IMR-90 (cell line): ENCODE measurements around the gene LDB1. TPM values are rescaled to one million over a fixed set of nuclear protein-coding genes. Genes with fewer than 3 reads are reported as not detected.

Experiments
- ATAC-seq: fragments of 200-7000 bp; cut with Tn5 transposase; 2 replicates; pipeline ENCODE4 v1.9.1; 2020; ENCODE audit warnings: low read depth, mild to moderate bottlenecking, moderate library complexity
- BruUV-seq: library from RNA; stranded (reverse); fragments of 400-500 nt; replicated peaks from 2 replicates; lab custom pipeline; 2021; lab: Mats Ljungman, UMichigan
- CTCF ChIA-PET: fragments of 300-600 bp; formaldehyde crosslinking; extraction: SDS; loops from one replicate; lab custom pipeline; 2021; ENCODE audit warnings: antibody characterized with exemption; lab: Yijun Ruan, JAX
- POLR2A ChIA-PET: fragments of 300-600 bp; sonication (Branson Sonifier 250); formaldehyde crosslinking; loops from one replicate; lab custom pipeline; 2022; ENCODE audit warnings: antibody characterized with exemption; ENCODE audit not compliant: unreplicated experiment; lab: Charles Lee
- DNase-seq: peaks from one replicate; pipeline ENCODE4 v3.0.0; 2013
- H2AFZ ChIP-seq: replicated peaks from 2 replicates; pipeline ENCODE3; 2013; ENCODE audit warnings: low read length, mild to moderate bottlenecking; ENCODE audit not compliant: poor library complexity
- H2AK5ac ChIP-seq: 2 replicates; pipeline ENCODE4 v1.6.1; 2013; ENCODE audit warnings: low read depth, low read length, inconsistent platforms
- H2AK9ac ChIP-seq: replicated peaks from 2 replicates; pipeline ENCODE3; 2013; ENCODE audit warnings: mild to moderate bottlenecking, low read depth, low read length, moderate library complexity; ENCODE audit not compliant: poor library complexity
- H2BK120ac ChIP-seq: 2 replicates; pipeline ENCODE4 v1.6.1; 2013; ENCODE audit warnings: low read depth, low read length, inconsistent platforms
- H2BK15ac ChIP-seq: 3 replicates; pipeline ENCODE4 v1.6.1; 2013; ENCODE audit warnings: low read depth, low read length, inconsistent platforms
- H2BK20ac ChIP-seq: 2 replicates; pipeline ENCODE4 v1.6.1; 2013; ENCODE audit warnings: low read depth, mild to moderate bottlenecking, inconsistent platforms, low read length, moderate library complexity
- H2BK5ac ChIP-seq: 2 replicates; pipeline ENCODE4 v1.6.1; 2013; ENCODE audit warnings: mild to moderate bottlenecking, low read depth, low read length, inconsistent platforms; ENCODE audit not compliant: poor library complexity, severe bottlenecking
- H3K14ac ChIP-seq: replicated peaks from 2 replicates; pipeline ENCODE4 v1.6.1; 2013; ENCODE audit warnings: low read depth, low read length, inconsistent platforms
- H3K18ac ChIP-seq: 2 replicates; pipeline ENCODE4 v1.6.1; 2013; ENCODE audit warnings: low read depth, low read length, control low read depth
- H3K23ac ChIP-seq: 2 replicates; pipeline ENCODE4 v1.6.1; 2013; ENCODE audit warnings: low read depth, low read length, inconsistent platforms
- H3K27ac ChIP-seq: 2 replicates; pipeline ENCODE4 v1.5.1; 2013; ENCODE audit warnings: mild to moderate bottlenecking, control low read depth, low read length; ENCODE audit not compliant: insufficient read depth
- H3K27me3 ChIP-seq: 2 replicates; pipeline ENCODE4 v1.6.1; 2013; ENCODE audit warnings: low read length; ENCODE audit not compliant: control insufficient read depth, insufficient read depth
- H3K36me3 ChIP-seq: 2 replicates; pipeline ENCODE4 v1.6.1; 2013; ENCODE audit warnings: low read length, mixed read lengths; ENCODE audit not compliant: control insufficient read depth, insufficient read depth
- H3K4ac ChIP-seq: 2 replicates; pipeline ENCODE4 v1.6.1; 2013; ENCODE audit warnings: low read depth, low read length, inconsistent platforms
- H3K4me1 ChIP-seq: 2 replicates; pipeline ENCODE4 v1.6.1; 2013; ENCODE audit warnings: low read length, mixed read lengths; ENCODE audit not compliant: control insufficient read depth, insufficient read depth
- H3K4me2 ChIP-seq: 2 replicates; pipeline ENCODE4 v1.6.1; 2013; ENCODE audit warnings: low read depth, mild to moderate bottlenecking, control low read depth, low read length, moderate library complexity
- H3K4me3 ChIP-seq: 2 replicates; pipeline ENCODE4 v1.5.1; 2013; ENCODE audit warnings: low read depth, mild to moderate bottlenecking, control low read depth, low read length, moderate library complexity; ENCODE audit not compliant: insufficient read depth
- H3K56ac ChIP-seq: 2 replicates; pipeline ENCODE4 v1.6.1; 2013; ENCODE audit warnings: low read length, inconsistent platforms; ENCODE audit not compliant: insufficient read depth; ENCODE audit errors: extremely low read depth
- H3K79me1 ChIP-seq, 2 experiments: 2 replicates each; pipeline ENCODE4 v1.6.1; 2013; ENCODE audit warnings: low read length in 2 of 2, inconsistent platforms in 1 of 2, low read depth in 1 of 2
- H3K9ac ChIP-seq: 2 replicates; pipeline ENCODE4 v1.6.1; 2013; ENCODE audit warnings: low read depth, low read length, control low read depth
- H3K9me1 ChIP-seq: 2 replicates; pipeline ENCODE4 v1.6.1; 2013; ENCODE audit warnings: low read length, inconsistent platforms; ENCODE audit not compliant: insufficient read depth
- H3K9me3 ChIP-seq: 2 replicates; pipeline ENCODE4 v1.6.1; 2013; ENCODE audit warnings: low read length; ENCODE audit not compliant: control insufficient read depth, insufficient read depth
- H4K20me1 ChIP-seq: 2 replicates; pipeline ENCODE4 v1.6.1; 2013; ENCODE audit warnings: low read length, inconsistent platforms; ENCODE audit not compliant: insufficient read depth
- H4K5ac ChIP-seq: 2 replicates; pipeline ENCODE4 v1.6.1; 2013; ENCODE audit warnings: mild to moderate bottlenecking, low read depth, low read length, control low read depth
- H4K8ac ChIP-seq, 2 experiments: 2 replicates each; pipeline ENCODE4 v1.6.1; 2013; ENCODE audit warnings: low read depth in 2 of 2, low read length in 2 of 2, control low read depth in 1 of 2, inconsistent platforms in 1 of 2
- H4K91ac ChIP-seq: 2 replicates; pipeline ENCODE4 v1.6.1; 2013; ENCODE audit warnings: low read depth, low read length, inconsistent platforms; ENCODE audit not compliant: insufficient read depth
- CTCF ChIP-seq: conservative IDR thresholded peaks from 2 replicates; pipeline ENCODE4 v1.5.1; 2012; ENCODE audit warnings: mild to moderate bottlenecking, low read depth, low read length, improper control_type of control experiment
- MXI1 ChIP-seq: IDR thresholded peaks from 2 replicates; pipeline ENCODE4 v1.6.1; 2012; ENCODE audit warnings: low read depth, mild to moderate bottlenecking, low read length, moderate library complexity, borderline replicate concordance
- POLR2A ChIP-seq: IDR thresholded peaks from 2 replicates; pipeline ENCODE4 v1.6.1; 2012; ENCODE audit warnings: mild to moderate bottlenecking, low read depth, low read length
- RCOR1 ChIP-seq: IDR thresholded peaks from 2 replicates; pipeline ENCODE4 v1.6.1; 2012; ENCODE audit warnings: mild to moderate bottlenecking, low read length, improper control_type of control experiment; ENCODE audit not compliant: insufficient replicate concordance
- WGBS, 2 experiments: methylation state at CpG; one replicate each; pipeline versions ENCODE4 v1.1.5 to v1.1.7; 2013; ENCODE audit warnings: missing lambda C conversion rate in 2 of 2; ENCODE audit not compliant: insufficient read length in 1 of 2; ENCODE audit errors: extremely low coverage in 2 of 2; 5-methylcytosine and 5-hydroxymethylcytosine counted together
- dilution Hi-C: fragments of 300-500 bp; cut with HindIII; formaldehyde crosslinking; loops from one replicate; pipeline ENCODE4 v1.14.3; 2018; ENCODE audit warnings: low sequenced_read_pairs; ENCODE audit not compliant: unreplicated experiment
- in situ Hi-C: fragments of 300-500 bp; cut with MboI; formaldehyde crosslinking; loops from 3 replicates; pipeline ENCODE4 v1.14.3; 2019; ENCODE audit warnings: low sequenced_read_pairs, inconsistent platforms, mixed read lengths
- intact Hi-C: fragments of 100-400 bp; cut with micrococcal nuclease; formaldehyde crosslinking; loops from 2 replicates; pipeline ENCODE4 v1.10.0; 2022
- polyA plus RNA-seq, 3 experiments: library from polyadenylated mRNA; depleted of rRNA; stranded (reverse); fragments of >200 nt; gene quantifications; 2 replicates each; pipeline ENCODE4 v1.2.3, GENCODE V29; 2012; ENCODE audit warnings: low replicate concordance in 1 of 3
- total RNA-seq: library from RNA; depleted of rRNA; stranded (reverse); fragments of >200 nt; gene quantifications from 2 replicates; pipeline ENCODE4 v1.2.3, GENCODE V29; 2012

The LDB1 gene
- total and polyA plus RNA-seq, 2 of the 4 experiments (the other 2 are of a cell fraction), result 47.9 to 92.4 TPM

- peak overlapping the region; percentile 95 for H2AFZ ChIP-seq
- peak overlapping the region; percentile 35 for H2AK5ac ChIP-seq
- H3K79me1 ChIP-seq, result peaks cover 12 to 57% of the 10 kb centered on the region in 2 experiments
- H3K36me3 ChIP-seq, result peaks cover 28% of the 10 kb centered on the region
- H4K5ac ChIP-seq, result 0 out of 2 replicates have a peak overlapping the region, but pooled peaks have one; percentile 14
- H2BK20ac ChIP-seq, result no peak overlapping the region
- WGBS, 2 experiments, result 0% methylated on average over 5 of the region's 19 CpGs; no CpG with 5 or more reads in 1 of the 2 experiments
- H3K4ac ChIP-seq, result peak overlapping the region; percentile 93
- H2BK120ac ChIP-seq, result 0 out of 2 replicates have a peak overlapping the region, but pooled peaks have one; percentile 30
- CTCF ChIA-PET, result interaction anchor here (0.6 kb wide), 1 partner anchor 200 kb away, joined by 3 read pairs; no protein-coding TSS in a partner anchor
- peak overlapping the region; percentile 68 for H3K23ac ChIP-seq
- H3K4me3 ChIP-seq, result peak overlapping the region; percentile 64
- H3K9me1 ChIP-seq, result peaks cover 3% of the 10 kb centered on the region; the same call in 1 of the 2 replicates
- peak overlapping the region; percentile 74 for H3K9ac ChIP-seq
- peak overlapping the region; percentile 64 for H2BK5ac ChIP-seq
- H3K56ac ChIP-seq, result peak overlapping the region; percentile 26
- intact Hi-C loops (loop anchor here (2.0 kb wide), 1 partner anchor 32 kb away; the partner anchor contains the start of gene LDB1), in situ Hi-C loops (no loop called here), dilution Hi-C loops (no loop called here)
- peak overlapping the region; percentile 14 for H4K91ac ChIP-seq
- POLR2A ChIA-PET, result no interaction called here
- no peak overlapping the region for H3K18ac ChIP-seq
- peak overlapping the region; percentile 98 for H2AK9ac ChIP-seq
- no peaks in the 10 kb centered on the region for H3K27me3 ChIP-seq
- peaks cover 29% of the 10 kb centered on the region for H4K20me1 ChIP-seq
- no TSS peak for BruUV-seq
- H2BK15ac ChIP-seq, result no peak overlapping the region
- peak overlapping the region; percentile 86 for H3K4me2 ChIP-seq
- H3K27ac ChIP-seq, result peak overlapping the region; percentile 65
- peaks cover 6% of the 10 kb centered on the region; the same call in 1 of the 2 replicates for H3K4me1 ChIP-seq
- ATAC-seq, result peak; percentile 14
- H3K9me3 ChIP-seq, result no peaks in the 10 kb centered on the region
- peak overlapping the region; percentile 90 for H3K14ac ChIP-seq
- peak overlapping the region; percentile 3 to 94; a peak in 3 of 4 replicates for H4K8ac ChIP-seq
- TF ChIP-seq CTCF (no peak), MXI1 (peak; percentile 99), POLR2A (no peak), RCOR1 (no peak)
- peak; percentile 14 for DNase-seq
These were observed 32.4 kb upstream of the LDB1 start for GRCh38 chr10:102152545-102152890.
